Coronary artery (tissue), 2 donors: ENCODE measurements around the gene CLEC10A.
"Not testable (repeated sequence)": the region's sequence is repeated elsewhere in the genome, so short reads cannot be mapped to it uniquely, and the experiment has no call there.

ENCODE experiments used
- DNase-seq: peaks from one replicate; pipeline ENCODE4 v3.0.0-alpha.2; 2017; ENCODE audit warnings: low spot score
- H3K27ac ChIP-seq, 2 donors: fragments of 200-600 bp; sonication (generic); one replicate each; pipeline ENCODE4 v1.5.1; 2016 to 2019
- H3K4me3 ChIP-seq: fragments of 200-600 bp; sonication (generic); 2 replicates; pipeline ENCODE4 v1.5.1; 2016; ENCODE audit warnings: mild to moderate bottlenecking, moderate library complexity
- CTCF ChIP-seq: fragments of 200-600 bp; sonication (generic); IDR thresholded peaks from one replicate; pipeline ENCODE4 v1.5.1; 2019; ENCODE audit warnings: antibody characterized with exemption

CLEC10A gene

DNA sequence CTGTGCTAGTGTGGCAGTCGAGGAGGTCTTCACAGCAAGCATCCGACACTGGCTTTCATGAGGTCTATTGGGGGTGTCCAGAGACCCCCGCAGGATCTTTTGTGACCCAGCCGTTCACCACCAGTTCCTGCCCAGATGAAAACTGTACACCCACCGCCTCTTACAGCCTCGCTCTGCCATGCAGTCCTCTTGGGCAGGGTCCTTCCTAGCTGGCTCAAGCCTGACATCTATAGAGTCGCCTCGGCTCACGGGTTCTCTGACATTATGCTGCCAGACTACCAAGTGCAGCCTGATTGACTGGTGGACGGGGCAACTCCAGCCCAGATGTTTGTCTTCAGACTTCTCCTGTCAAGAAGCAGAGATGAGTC is 14.6 kb upstream of the CLEC10A start:
- no peak for DNase-seq
- TF ChIP-seq CTCF, result no peak
- no peak overlapping the region for H3K4me3 ChIP-seq
- H3K27ac ChIP-seq, result peak overlapping the region in 1 of 2 donors; percentile 71

GRCh38 chr17:7091311-7092005 is 11.4 kb upstream of the CLEC10A start:
- not testable (repeated sequence) for DNase-seq, H3K4me3 ChIP-seq

DNA sequence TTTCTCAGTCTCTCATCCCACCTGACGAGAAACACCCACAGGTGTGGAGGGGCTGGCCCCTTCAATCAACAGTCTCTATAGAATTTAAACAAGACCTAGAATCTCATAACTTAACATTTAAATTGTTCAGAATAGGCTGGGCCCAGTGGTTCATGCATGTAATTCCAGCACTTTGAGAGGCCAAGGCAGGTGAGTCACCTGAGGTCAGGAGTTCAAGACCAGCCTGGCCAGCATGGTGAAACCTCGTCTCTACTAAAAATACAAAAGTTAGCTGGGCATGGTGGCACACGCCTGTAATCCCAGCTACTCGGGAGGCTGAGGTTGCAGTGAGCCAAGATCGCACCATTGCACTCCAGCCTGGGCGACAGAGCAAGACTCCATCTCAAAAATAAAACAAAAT is 9.5 kb upstream of the CLEC10A start:
- H3K4me3 ChIP-seq, H3K27ac ChIP-seq, DNase-seq: not testable (repeated sequence)

More at GRCh38 chr17:7091311-7092005, 11.4 kb upstream of the CLEC10A start:
- not testable (repeated sequence) for H3K27ac ChIP-seq

- not testable (repeated sequence) for H3K4me3 ChIP-seq, H3K27ac ChIP-seq, DNase-seq
These were observed 8.4 kb upstream of the CLEC10A start for GRCh38 chr17:7088442-7088841.

GRCh38 chr17:7084088-7084487 is 4.0 kb upstream of the CLEC10A start:
- Histone ChIP-seq H3K27ac (no peak overlapping the region), H3K4me3 (no peak overlapping the region)
- DNase-seq, result no peak
- no peak for TF ChIP-seq CTCF

GRCh38 chr17:7083592-7083991 is 3.5 kb upstream of the CLEC10A start:
- no peak for TF ChIP-seq CTCF
- no peak overlapping the region for H3K4me3 ChIP-seq
- no peak for DNase-seq
- H3K27ac ChIP-seq, result no peak overlapping the region

DNA sequence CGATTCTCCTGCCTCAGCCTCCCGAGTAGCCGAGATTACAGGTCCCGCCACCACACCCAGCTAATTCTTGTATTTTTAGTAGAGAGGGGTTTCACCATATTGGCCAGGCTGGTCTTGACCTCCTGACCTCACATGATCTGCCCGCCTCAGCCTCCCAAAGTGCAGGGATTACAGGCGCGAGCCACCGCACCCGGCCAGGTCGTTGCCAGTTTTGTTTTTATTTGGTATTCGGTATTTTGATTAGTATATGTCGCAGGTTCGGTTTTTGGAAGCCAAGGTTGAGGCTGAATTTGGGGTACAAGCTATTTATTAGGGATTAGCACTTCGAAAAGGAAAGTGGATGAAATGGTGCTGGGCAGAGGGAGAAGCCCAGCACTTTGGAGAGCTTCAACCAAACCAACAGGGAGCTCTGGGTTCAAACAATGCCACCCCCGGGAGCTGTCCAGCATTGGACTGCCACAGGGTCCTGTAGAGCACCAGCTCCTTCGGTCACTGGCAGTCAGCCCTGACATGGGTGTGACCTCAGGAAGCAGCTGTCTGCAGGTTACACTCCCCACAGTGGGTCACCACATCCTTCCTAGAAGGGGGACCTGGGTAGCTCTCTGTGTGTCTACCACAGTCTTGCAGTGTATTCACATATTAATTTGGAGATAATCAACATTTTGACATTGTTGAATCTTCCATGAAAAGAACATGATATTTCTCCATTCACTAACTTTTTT is 1.5 kb upstream of the CLEC10A start:
- DNase-seq, result no peak
- Histone ChIP-seq H3K4me3 (no peak overlapping the region), H3K27ac (no peak overlapping the region)
- no peak for TF ChIP-seq CTCF

DNA sequence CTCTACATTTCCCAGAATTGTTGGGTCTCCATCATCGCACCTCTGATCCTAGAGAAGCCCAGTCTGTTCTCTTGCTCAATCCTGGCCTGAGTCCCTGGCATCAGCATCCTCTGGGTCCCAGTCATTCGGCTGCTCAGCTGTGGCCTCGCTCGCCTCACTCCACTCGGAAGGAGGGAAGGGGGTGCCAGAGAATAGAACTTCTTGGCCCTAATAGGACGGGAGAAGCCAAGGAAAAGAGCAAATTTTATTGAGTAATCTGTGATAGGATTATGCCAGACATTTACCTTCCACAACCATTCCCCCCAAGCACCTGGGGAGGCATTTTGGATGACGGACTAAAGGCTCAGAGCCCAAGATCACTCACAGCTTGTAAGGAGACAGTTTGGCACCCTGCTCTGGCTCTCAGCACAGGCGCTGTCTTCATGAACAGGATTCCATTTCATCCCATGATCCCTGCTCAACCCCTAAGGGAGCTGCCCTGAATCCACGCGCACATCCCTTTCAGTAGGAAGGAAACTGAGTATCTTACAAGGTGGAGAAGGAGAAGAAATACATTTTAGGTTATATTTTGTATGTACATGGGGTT is 498 bp upstream of the CLEC10A start:
- TF ChIP-seq CTCF, result no peak
- no peak overlapping the region for H3K4me3 ChIP-seq
- H3K27ac ChIP-seq, result peak overlapping the region in 1 of 2 donors; percentile 58
- DNase-seq, result no peak
